Midbrain (tissue), 1 donor: ENCODE results near the gene PHF20.
"Not testable (repeated sequence)": the region's sequence is repeated elsewhere in the genome, so short reads cannot be mapped to it uniquely, and the experiment has no call there.

Source experiments
- DNase-seq: peaks from one replicate; lab custom pipeline; 2025; lab: John Stamatoyannopoulos, UW

Gene PHF20

GRCh38 chr20:35975576-35976373, 204.0 kb downstream of the PHF20 start:
- no peak for DNase-seq

- no peak for DNase-seq
Measured at GRCh38 chr20:35978041-35978513, 206.3 kb downstream of the PHF20 start.

GRCh38 chr20:35979544-35979943, 207.7 kb downstream of the PHF20 start:
- DNase-seq, result no peak

- DNase-seq, result no peak
Measured at GRCh38 chr20:35981969-35982368, 210.2 kb downstream of the PHF20 start.

GRCh38 chr20:35984382-35984781, 212.6 kb downstream of the PHF20 start:
- no peak for DNase-seq

- no peak for DNase-seq
Measured at GRCh38 chr20:35985806-35986205, 214.0 kb downstream of the PHF20 start.

GRCh38 chr20:35988910-35989463, 217.2 kb downstream of the PHF20 start:
- no peak for DNase-seq

GRCh38 chr20:35991142-35991771, 219.4 kb downstream of the PHF20 start:
- DNase-seq, result no peak

- peak; percentile 76 for DNase-seq
Measured at GRCh38 chr20:35992713-35993335, 221.0 kb downstream of the PHF20 start.

- DNase-seq, result peak; percentile 87
Measured at GRCh38 chr20:35994994-35995453, 223.2 kb downstream of the PHF20 start.

- DNase-seq, result not testable (repeated sequence)
Measured at GRCh38 chr20:35996492-35996891, 224.7 kb downstream of the PHF20 start.
